Measurements from ENCODE around the gene CLRN2. TPM values are rescaled to one million over a fixed set of nuclear protein-coding genes. Genes with fewer than 3 reads are reported as not detected.

The CLRN2 gene
- total RNA-seq, 2 donors from 2014 or later: not detected

GRCh38 chr4:17475481-17475880 lies 39.5 kb upstream of the CLRN2 start:
- Histone ChIP-seq H3K36me3 (ENCODE audit: control insufficient read depth, insufficient read depth, low read length) (no peaks in the 10 kb centered on the region), H3K27me3 (ENCODE audit: control insufficient read depth, insufficient read depth, low read length, poor library complexity, severe bottlenecking) (no peaks in the 10 kb centered on the region), H3K9ac (ENCODE audit: extremely low read depth, low read length, poor library complexity, severe bottlenecking) (no peak overlapping the region), H3K27ac (ENCODE audit: low read depth, low read length) (no peak overlapping the region), H3K9me3 (ENCODE audit: control insufficient read depth, low read length) (no peaks in the 10 kb centered on the region), H3K4me1 (ENCODE audit: control insufficient read depth, insufficient read depth, low read length) (no peaks in the 10 kb centered on the region), H3K4me3 (ENCODE audit: low read length) (no peak overlapping the region)
- DNase-seq: no peak
- H3K4me3 Mint-ChIP-seq: no peak overlapping the region
- no peaks in the 10 kb centered on the region for H3K27me3 Mint-ChIP-seq (ENCODE audit: insufficient read depth)
- no peaks in the 10 kb centered on the region for H3K9me3 Mint-ChIP-seq
- H3K36me3 Mint-ChIP-seq (ENCODE audit: low read depth): no peaks in the 10 kb centered on the region
- TF ChIP-seq CTCF (conservative IDR thresholded peaks at IDR 0.05): no peak
- no peaks in the 10 kb centered on the region for H3K4me1 Mint-ChIP-seq
- no peak overlapping the region for H3K27ac Mint-ChIP-seq

GRCh38 chr4:17476853-17477252 lies 38.1 kb upstream of the CLRN2 start:
- no peaks in the 10 kb centered on the region for H3K36me3 Mint-ChIP-seq (ENCODE audit: low read depth)
- H3K4me1 ChIP-seq (ENCODE audit: control insufficient read depth, insufficient read depth, low read length): no peaks in the 10 kb centered on the region
- H3K27me3 ChIP-seq (ENCODE audit: control insufficient read depth, insufficient read depth, low read length, poor library complexity, severe bottlenecking): no peaks in the 10 kb centered on the region
- no peaks in the 10 kb centered on the region for H3K36me3 ChIP-seq (ENCODE audit: control insufficient read depth, insufficient read depth, low read length)
- no peak overlapping the region for H3K27ac Mint-ChIP-seq
- no peak overlapping the region for H3K27ac ChIP-seq (ENCODE audit: low read depth, low read length)
- no peaks in the 10 kb centered on the region for H3K9me3 ChIP-seq (ENCODE audit: control insufficient read depth, low read length)
- no peaks in the 10 kb centered on the region for H3K27me3 Mint-ChIP-seq (ENCODE audit: insufficient read depth)
- no peak overlapping the region for H3K4me3 ChIP-seq (ENCODE audit: low read length)
- no peak overlapping the region for H3K9ac ChIP-seq (ENCODE audit: extremely low read depth, low read length, poor library complexity, severe bottlenecking)
- no peak for DNase-seq
- no peaks in the 10 kb centered on the region for H3K4me1 Mint-ChIP-seq
- no peak for TF ChIP-seq CTCF (conservative IDR thresholded peaks at IDR 0.05)
- no peaks in the 10 kb centered on the region for H3K9me3 Mint-ChIP-seq
- WGBS, 2 experiments (ENCODE audit: insufficient coverage in 1 of 2, insufficient read length in 1 of 2): 71 to 95% methylated on average over 1 to 3 of the region's 3 CpGs
- H3K4me3 Mint-ChIP-seq: no peak overlapping the region

GRCh38 chr4:17477774-17478472 lies 37.0 kb upstream of the CLRN2 start:
- Histone ChIP-seq H3K4me3 (ENCODE audit: low read length) (no peak overlapping the region), H3K36me3 (ENCODE audit: control insufficient read depth, insufficient read depth, low read length) (no peaks in the 10 kb centered on the region), H3K27me3 (ENCODE audit: control insufficient read depth, insufficient read depth, low read length, poor library complexity, severe bottlenecking) (no peaks in the 10 kb centered on the region), H3K9ac (ENCODE audit: extremely low read depth, low read length, poor library complexity, severe bottlenecking) (no peak overlapping the region), H3K4me1 (ENCODE audit: control insufficient read depth, insufficient read depth, low read length) (no peaks in the 10 kb centered on the region), H3K9me3 (ENCODE audit: control insufficient read depth, low read length) (no peaks in the 10 kb centered on the region), H3K27ac (ENCODE audit: low read depth, low read length) (no peak overlapping the region)
- Mint-ChIP-seq H3K9me3 (no peaks in the 10 kb centered on the region), H3K27ac (no peak overlapping the region), H3K36me3 (ENCODE audit: low read depth) (no peaks in the 10 kb centered on the region), H3K27me3 (ENCODE audit: insufficient read depth) (no peaks in the 10 kb centered on the region), H3K4me3 (no peak overlapping the region), H3K4me1 (no peaks in the 10 kb centered on the region)
- WGBS, 2 experiments (ENCODE audit: insufficient coverage in 1 of 2, insufficient read length in 1 of 2): 90 to 96% methylated on average over 4 to 9 of the region's 9 CpGs
- no peak for DNase-seq
- no peak for TF ChIP-seq CTCF (conservative IDR thresholded peaks at IDR 0.05)
